HCT116 (cell line): ENCODE data around the gene FRMD8. TPM values are rescaled to one million over a fixed set of nuclear protein-coding genes. Genes with fewer than 3 reads are reported as not detected.

Source experiments
- ATAC-seq: fragments of 200-7000 bp; cut with Tn5 transposase; 2 replicates; pipeline ENCODE4 v1.9.1; 2020; ENCODE audit warnings: mild to moderate bottlenecking, moderate library complexity
- BruUV-seq: library from RNA; stranded (reverse); fragments of 400-500 nt; replicated peaks from 2 replicates; lab custom pipeline; 2021; lab: Mats Ljungman, UMichigan
- CTCF ChIA-PET: fragments of 300-600 bp; sonication (Branson Sonifier 250); formaldehyde crosslinking; loops from one replicate; lab custom pipeline; 2021; ENCODE audit warnings: antibody characterized with exemption; lab: Charles Lee
- POLR2A ChIA-PET: fragments of 300-600, 350-600 bp; sonication (Branson Sonifier 250); formaldehyde crosslinking; loops from one replicate; lab custom pipeline; 2021; ENCODE audit warnings: antibody characterized with exemption; lab: Charles Lee
- RAD21 ChIA-PET, 2 experiments: fragments of 300-600 bp; sonication (Branson Sonifier 250); formaldehyde crosslinking; loops; one replicate each; lab custom pipeline; 2023; ENCODE audit warnings: low total read pairs in 2 of 2; ENCODE audit not compliant: uncharacterized antibody in 2 of 2, unreplicated experiment in 2 of 2, low non-redundant PET in 1 of 2; lab: Charles Lee
- DNase-seq: peaks from one replicate; pipeline ENCODE4 v3.0.0-alpha.2; 2010; ENCODE audit warnings: low read depth, low spot score
- H2AFZ ChIP-seq: fragments of 200-600 bp; shearing (Covaris generic), sonication (generic); 2 replicates; pipeline ENCODE4 v1.6.1; 2017; ENCODE audit warnings: low read depth, mixed run types, mixed read lengths, antibody characterized with exemption, low read length; ENCODE audit not compliant: poor library complexity, severe bottlenecking
- H3K27ac ChIP-seq: 2 replicates; pipeline ENCODE4 v1.5.1; 2012; ENCODE audit warnings: low read depth, low read length
- H3K27me3 ChIP-seq: fragments of 200-600 bp; sonication (generic); 2 replicates; pipeline ENCODE4 v1.6.1; 2016; ENCODE audit warnings: mixed run types, low read length, mixed read lengths; ENCODE audit not compliant: insufficient read depth
- H3K36me3 ChIP-seq, 2 experiments: fragments of 200-500 bp in 1 of 2; fragments of 200-600 bp in 1 of 2; sonication (Bioruptor generic) in 1 of 2; sonication (generic) in 1 of 2; 2 replicates each; pipeline versions ENCODE4 v1.5.1 to v1.6.1; 2014 to 2016; ENCODE audit warnings: low read length in 2 of 2, inconsistent platforms in 1 of 2, mixed read lengths in 1 of 2, mixed run types in 1 of 2; ENCODE audit not compliant: insufficient read depth in 2 of 2, control insufficient read depth in 1 of 2
- H3K4me1 ChIP-seq, 2 experiments: fragments of 200-600 bp in 1 of 2; sonication (generic) in 1 of 2; 2 replicates each; pipeline versions ENCODE4 v1.5.1 to v1.6.1; 2012 to 2017; ENCODE audit warnings: low read length in 2 of 2, inconsistent platforms in 1 of 2, mild to moderate bottlenecking in 1 of 2, mixed read lengths in 1 of 2, mixed run types in 1 of 2, moderate library complexity in 1 of 2; ENCODE audit not compliant: insufficient read depth in 2 of 2, control insufficient read depth in 1 of 2
- H3K4me2 ChIP-seq: fragments of 200-600 bp; sonication (generic); 2 replicates; pipeline ENCODE4 v1.6.1; 2017; ENCODE audit warnings: mixed run types, low read length, mixed read lengths
- H3K4me3 ChIP-seq, 2 experiments: fragments of 200-600 bp in 1 of 2; sonication (generic) in 1 of 2; replicated peaks in 1 of 2; 2 replicates each; pipeline ENCODE4 v1.5.1; 2011 to 2016; ENCODE audit warnings: low read length in 2 of 2, control low read depth in 1 of 2, low read depth in 1 of 2, mild to moderate bottlenecking in 1 of 2, mixed read lengths in 1 of 2, mixed run types in 1 of 2
- H3K79me2 ChIP-seq: fragments of 200-600 bp; sonication (generic); 2 replicates; pipeline ENCODE4 v1.6.1; 2017; ENCODE audit warnings: mild to moderate bottlenecking, mixed run types, low read length, moderate library complexity, mixed read lengths; ENCODE audit not compliant: insufficient read depth
- H3K9ac ChIP-seq: fragments of 200-600 bp; sonication (generic); 2 replicates; pipeline ENCODE4 v1.6.1; 2016; ENCODE audit warnings: low read length, mixed read lengths
- H3K9me2 ChIP-seq: fragments of 200-600 bp; sonication (generic), shearing (Covaris generic); 2 replicates; pipeline ENCODE4 v1.6.1; 2017; ENCODE audit warnings: mixed run types, mild to moderate bottlenecking, moderate library complexity; ENCODE audit not compliant: insufficient read depth
- H3K9me3 ChIP-seq, 2 experiments: fragments of 200-500 bp in 1 of 2; fragments of 200-600 bp in 1 of 2; sonication (Bioruptor generic) in 1 of 2; sonication (generic) in 1 of 2; 2 replicates each; pipeline ENCODE4 v1.6.1; 2014 to 2017; ENCODE audit warnings: low read length in 2 of 2, mixed read lengths in 2 of 2, inconsistent platforms in 1 of 2, low read depth in 1 of 2, mild to moderate bottlenecking in 1 of 2, mixed run types in 1 of 2, moderate library complexity in 1 of 2; ENCODE audit not compliant: control insufficient read depth in 1 of 2, insufficient read depth in 1 of 2
- H4K20me1 ChIP-seq: fragments of 200-600 bp; sonication (generic), shearing (Covaris generic); 2 replicates; pipeline ENCODE4 v1.6.1; 2017; ENCODE audit warnings: mixed run types, mild to moderate bottlenecking, moderate library complexity; ENCODE audit not compliant: insufficient read depth
- CTCF ChIP-seq, 3 experiments: fragments of 200-600 bp in 1 of 3; sonication (generic) in 1 of 3; IDR thresholded peaks in 2 of 3; conservative IDR thresholded peaks in 1 of 3; 2 replicates each; pipeline ENCODE4 v1.5.1; 2012 to 2017; ENCODE audit warnings: low read depth in 2 of 3, low read length in 2 of 3, antibody characterized with exemption in 1 of 3, borderline replicate concordance in 1 of 3, control low read depth in 1 of 3, mild to moderate bottlenecking in 1 of 3, mixed read lengths in 1 of 3, mixed run types in 1 of 3, moderate library complexity in 1 of 3; ENCODE audit not compliant: insufficient read depth in 1 of 3
- EGR1 ChIP-seq: IDR thresholded peaks from 2 replicates; pipeline ENCODE4 v1.6.1; 2012; ENCODE audit warnings: low read depth
- EZH2 ChIP-seq: fragments of 200-600 bp; sonication (generic); IDR thresholded peaks from 2 replicates; pipeline ENCODE4 v1.6.1; 2017; ENCODE audit warnings: antibody characterized with exemption, mixed run types
- FOSL1 ChIP-seq: IDR thresholded peaks from 2 replicates; pipeline ENCODE4 v1.6.1; 2012; ENCODE audit warnings: low read depth
- JUND ChIP-seq: IDR thresholded peaks from 2 replicates; pipeline ENCODE4 v1.6.1; 2012
- MAX ChIP-seq: IDR thresholded peaks from 2 replicates; pipeline ENCODE4 v1.6.1; 2012
- POLR2A ChIP-seq: IDR thresholded peaks from 2 replicates; pipeline ENCODE4 v1.7.0; 2011; ENCODE audit warnings: borderline replicate concordance; ENCODE audit not compliant: insufficient read depth, insufficient read length; ENCODE audit errors: extremely low read depth
- POLR2AphosphoS5 ChIP-seq: IDR thresholded peaks from 2 replicates; pipeline ENCODE4 v1.6.1; 2011; ENCODE audit warnings: mild to moderate bottlenecking, low read depth, low read length, moderate library complexity
- SIN3A ChIP-seq: IDR thresholded peaks from 2 replicates; pipeline ENCODE4 v1.6.1; 2012; ENCODE audit warnings: low read depth
- SP1 ChIP-seq: IDR thresholded peaks from 2 replicates; pipeline ENCODE4 v1.6.1; 2012; ENCODE audit warnings: low read depth
- YY1 ChIP-seq: IDR thresholded peaks from 2 replicates; pipeline ENCODE4 v1.6.1; 2011; ENCODE audit warnings: low read length, low read depth, moderate library complexity, mild to moderate bottlenecking; ENCODE audit not compliant: insufficient replicate concordance; ENCODE audit errors: extremely low read depth
- ZFX ChIP-seq: fragments of 450-650 bp; IDR thresholded peaks from 2 replicates; pipeline ENCODE4 v1.6.1; 2017
- intact Hi-C: fragments of 100-400 bp; cut with micrococcal nuclease; formaldehyde crosslinking; loops from 2 replicates; pipeline ENCODE4 v1.10.0; 2022
- total RNA-seq: library from RNA; stranded (reverse); gene quantifications from one replicate; pipeline ENCODE4 v1.2.1, GENCODE V29; 2021; ENCODE audit not compliant: unreplicated experiment

Gene FRMD8
- total RNA-seq, 1 experiment from 2014 or later = 35.8 TPM

GRCh38 chr11:65393513-65394079 is 7.2 kb downstream of the FRMD8 start:
- ATAC-seq = no peak
- H4K20me1 ChIP-seq = no peaks in the 10 kb centered on the region
- DNase-seq = no peak
- ChIA-PET RAD21 (no interaction called here), CTCF (interaction anchor here (1.1 kb wide), 1 partner anchor 23 kb away, joined by 3 read pairs; no protein-coding TSS in a partner anchor)
- peaks cover 21% of the 10 kb centered on the region; the same call in 1 of the 2 replicates for H3K79me2 ChIP-seq
- intact Hi-C loops = no loop called here
- no peak overlapping the region for H3K9ac ChIP-seq
- BruUV-seq = no TSS peak
- peaks cover 2 to 15% of the 10 kb centered on the region in 2 experiments for H3K36me3 ChIP-seq
- no peak overlapping the region; the same call in 1 of the 2 replicates for H3K27ac ChIP-seq
- H3K4me2 ChIP-seq = no peak overlapping the region
- H3K9me3 ChIP-seq = no peaks in the 10 kb centered on the region
- no peaks in the 10 kb centered on the region for H3K27me3 ChIP-seq
- H3K9me2 ChIP-seq = no peaks in the 10 kb centered on the region
- TF ChIP-seq CTCF (IDR thresholded peaks at IDR 0.05 in 2 of 3, conservative IDR thresholded peaks at IDR 0.05 in 1 of 3; ENCODE audit: borderline replicate concordance in 1 of 3, insufficient read depth in 1 of 3, low read depth in 2 of 3, low read length in 2 of 3) = no peak
- TF ChIP-seq EZH2 = no peak
- no peak for TF ChIP-seq SIN3A
- no peak for TF ChIP-seq ZFX
- no peak for TF ChIP-seq POLR2A
- TF ChIP-seq EGR1 = no peak
- TF ChIP-seq FOSL1 = no peak
- TF ChIP-seq JUND = no peak
- no peak for TF ChIP-seq POLR2AphosphoS5
- TF ChIP-seq MAX = no peak
- no peak for TF ChIP-seq SP1
- TF ChIP-seq YY1 = no peak
- TF ChIP-seq, all 23 proteins: peak for 0
- peaks cover 0 to 17% of the 10 kb centered on the region in 2 experiments; a peak in 2 of 4 replicates for H3K4me1 ChIP-seq
- POLR2A ChIA-PET = no interaction called here
- H2AFZ ChIP-seq = no peak overlapping the region
- H3K4me3 ChIP-seq = no peak overlapping the region
